HG03097 (cell line): Measurements from ENCODE around the gene FADS6.

Source experiments
- ATAC-seq: cut with Tn5 transposase; IDR thresholded peaks from one replicate; pipeline ENCODE4 v1.9.1; 2021; ENCODE audit not compliant: unreplicated experiment, low FRiP score

Gene FADS6

DNA sequence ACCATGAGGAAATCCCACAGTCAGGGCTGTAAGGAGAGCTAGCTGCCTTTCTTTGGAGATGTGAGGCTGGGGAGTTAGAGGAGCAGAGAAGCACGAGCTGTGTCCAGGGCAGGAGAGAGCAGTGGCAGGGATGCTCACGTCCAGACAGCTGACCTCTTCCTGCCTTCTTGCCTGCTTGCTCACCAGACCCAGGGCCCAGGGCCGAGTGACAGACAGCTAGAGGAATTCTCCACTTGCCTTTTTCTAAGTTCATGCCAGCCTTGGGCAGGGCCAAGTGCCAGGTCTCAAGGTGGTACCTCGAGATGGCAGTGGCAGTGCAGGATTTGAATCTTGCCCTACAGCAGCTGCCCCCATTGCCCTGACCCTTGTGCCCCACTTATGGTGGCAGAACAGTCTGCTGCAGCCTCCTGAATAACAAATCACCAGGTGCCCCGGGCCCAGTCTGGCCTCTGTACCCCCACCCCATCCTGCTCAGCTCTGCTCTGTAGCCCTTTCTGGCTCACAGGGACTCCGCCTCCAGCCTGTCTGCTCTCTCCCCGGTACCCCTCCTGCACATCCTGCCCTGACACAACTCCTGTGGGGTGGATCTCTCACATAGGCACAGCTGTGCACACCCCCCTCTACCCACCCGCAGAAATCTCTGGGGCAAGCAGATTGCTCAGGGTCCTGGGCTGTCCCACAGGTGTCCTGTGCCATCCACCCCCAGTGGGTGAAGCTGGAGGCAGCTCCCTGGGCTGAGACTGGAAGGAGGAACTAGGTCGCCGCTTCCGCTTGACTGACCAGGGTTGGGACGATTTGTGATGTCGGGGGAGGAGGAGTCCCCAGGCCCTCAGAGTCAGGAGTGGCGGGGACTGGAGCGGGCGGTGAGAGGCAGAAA, 59.7 kb downstream of the FADS6 start:
- no peak for ATAC-seq

DNA sequence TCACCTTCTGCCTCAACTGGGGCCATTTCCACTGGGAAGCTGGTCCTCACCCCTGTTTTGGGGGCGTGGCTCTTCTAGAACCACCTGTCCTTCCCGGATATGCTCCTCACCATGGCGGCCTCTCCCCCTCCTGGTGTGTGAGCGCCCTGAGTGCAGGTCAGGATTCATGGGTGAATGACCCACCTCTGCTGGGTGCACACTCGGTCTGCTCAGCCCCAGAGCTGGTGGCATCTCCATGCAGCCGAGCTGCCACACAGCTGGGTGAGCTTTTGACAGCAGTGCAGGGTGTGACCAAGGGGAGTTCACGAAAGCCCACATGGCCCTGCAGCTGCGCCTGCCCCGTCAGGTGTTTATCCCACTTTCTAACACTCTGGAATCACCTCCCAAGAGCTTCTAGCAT, 61.0 kb downstream of the FADS6 start:
- no peak for ATAC-seq

DNA sequence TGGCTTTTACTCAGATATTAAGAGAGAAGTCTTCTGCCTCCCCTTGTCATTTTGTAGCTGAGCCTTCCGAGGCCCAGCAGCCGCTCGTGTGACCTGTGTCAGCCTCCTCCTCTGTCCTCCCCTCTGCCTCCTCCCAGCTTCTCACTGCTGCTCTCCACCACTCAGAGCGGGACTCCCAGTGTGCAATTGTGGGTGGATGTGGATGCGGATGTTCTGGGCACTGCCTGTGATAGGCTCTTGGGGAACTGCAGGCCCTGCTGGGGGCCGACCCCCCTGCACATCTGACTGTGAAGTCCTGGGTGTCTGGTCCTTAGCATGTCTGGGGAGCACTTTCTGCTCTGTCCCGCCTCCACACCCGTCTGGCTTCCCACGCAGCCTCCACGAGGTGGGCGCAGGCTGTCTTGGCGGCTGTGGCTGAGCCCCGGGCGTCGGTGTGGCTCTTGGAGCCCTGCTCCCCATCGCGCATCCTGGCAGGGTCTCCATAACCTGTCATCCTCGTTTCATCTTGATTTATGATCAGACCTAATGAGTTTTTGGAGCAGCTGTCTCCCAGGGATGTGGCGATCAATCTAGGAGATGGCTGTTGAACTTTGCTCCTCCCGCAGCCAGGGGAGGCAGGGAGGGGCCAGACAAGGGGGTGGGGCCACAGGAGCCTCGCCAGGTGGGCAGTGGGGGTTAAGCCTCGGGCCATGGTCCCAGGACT, 61.8 kb downstream of the FADS6 start:
- ATAC-seq, result no peak

DNA sequence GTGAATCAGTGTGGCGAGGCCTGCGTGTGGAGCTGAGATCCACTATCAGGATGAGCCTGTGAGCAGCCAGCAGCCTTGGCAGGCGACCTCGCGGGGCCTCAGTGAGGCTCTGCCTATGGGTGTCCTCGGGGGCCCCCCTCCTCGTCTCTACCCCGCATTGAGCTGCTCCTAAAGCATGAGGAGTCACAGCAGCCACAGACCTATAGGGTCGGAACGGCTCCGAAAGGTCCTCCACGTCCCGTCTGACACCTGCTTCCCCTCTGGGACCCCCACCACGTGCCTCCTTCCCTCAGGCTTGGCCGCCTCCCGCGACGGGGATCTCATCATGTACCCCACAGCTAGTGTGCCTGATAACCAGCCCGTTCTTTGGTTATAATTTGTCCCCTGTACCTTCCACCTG, 62.6 kb downstream of the FADS6 start:
- no peak for ATAC-seq

DNA sequence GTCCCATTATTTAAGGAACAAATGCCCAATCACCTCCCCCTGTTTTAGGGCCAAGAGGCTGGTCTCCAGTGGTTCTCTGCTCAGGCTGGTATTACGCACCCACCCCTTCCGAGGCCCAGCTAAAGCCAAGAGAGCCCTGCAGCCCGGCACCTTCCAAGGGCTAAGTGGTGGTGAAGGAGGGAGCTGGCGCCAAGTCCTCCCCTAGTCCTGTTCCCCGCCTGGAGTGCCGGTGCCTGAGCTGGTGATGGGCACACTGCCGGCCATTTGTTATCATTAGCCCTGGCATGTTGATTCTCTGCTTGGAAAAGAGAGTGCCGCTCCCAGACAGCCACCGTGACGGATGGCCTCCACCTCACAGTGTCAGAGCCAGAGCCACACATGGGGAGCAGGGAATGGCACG, 65.6 kb downstream of the FADS6 start:
- no peak for ATAC-seq
